GF-D8 (cell line): Measurements from ENCODE around the gene STX18.
"Not testable (repeated sequence)": the region's sequence is repeated elsewhere in the genome, so short reads cannot be mapped to it uniquely, and the experiment has no call there.

Experiments
- DNase-seq: peaks from one replicate; lab custom pipeline; 2025; lab: John Stamatoyannopoulos, UW

The STX18 gene

DNA sequence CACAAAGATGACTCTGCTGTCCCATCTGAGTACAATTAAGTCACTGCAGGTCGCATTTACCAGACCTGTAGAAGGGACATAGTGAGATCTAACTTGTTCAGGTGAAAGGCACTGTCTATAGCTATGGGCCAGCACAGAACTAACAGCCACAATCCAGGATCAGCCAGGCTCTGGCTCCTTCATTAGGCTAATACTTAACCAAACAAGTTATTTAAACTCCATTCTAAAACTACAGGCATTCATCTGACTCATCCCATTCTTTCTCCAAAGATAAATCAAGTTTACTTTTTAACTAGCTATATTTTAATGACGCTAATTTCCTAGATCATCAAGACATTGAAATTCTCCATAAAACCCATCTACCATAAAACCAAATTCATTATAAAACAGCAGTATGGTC lies 62.5 kb downstream of the STX18 start:
- DNase-seq, result no peak

DNA sequence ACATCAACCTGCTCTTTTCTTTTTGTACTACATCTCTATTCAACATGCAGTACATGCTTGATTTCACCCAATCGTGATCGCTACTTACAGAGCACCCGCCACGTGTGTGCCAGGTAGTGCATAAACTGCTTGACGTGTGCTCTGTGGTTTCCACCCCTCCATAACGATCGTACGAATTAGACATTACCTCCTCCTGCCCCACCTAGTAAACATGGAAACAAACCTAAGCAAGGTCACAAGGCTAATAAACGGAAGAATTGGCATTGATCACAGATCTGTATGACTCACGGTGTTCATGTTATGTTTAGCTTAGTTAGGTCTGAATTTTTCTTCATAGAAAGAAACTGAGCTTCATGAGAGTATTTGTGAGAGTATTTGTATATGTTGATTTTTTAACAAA lies 64.1 kb downstream of the STX18 start:
- DNase-seq, result no peak

DNA sequence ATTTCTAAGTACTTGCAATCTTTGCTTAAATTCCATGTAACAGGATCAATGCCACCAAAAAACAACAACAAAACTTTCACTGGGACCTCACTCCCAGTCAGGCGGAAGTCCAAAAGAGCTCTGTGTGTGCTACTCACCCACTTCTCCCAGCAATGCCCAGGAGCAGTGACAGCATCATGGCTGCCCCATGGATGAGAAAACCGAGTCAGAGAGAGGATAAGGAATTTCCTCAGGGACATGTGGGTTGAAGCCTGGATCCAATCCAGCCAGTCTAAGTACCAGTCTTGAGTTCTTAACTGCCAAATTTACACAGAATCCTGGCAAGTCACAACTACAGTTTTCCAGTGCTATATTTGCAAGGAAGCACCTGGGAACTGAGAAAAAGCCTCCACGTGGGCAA lies 64.5 kb downstream of the STX18 start:
- DNase-seq, result no peak

DNA sequence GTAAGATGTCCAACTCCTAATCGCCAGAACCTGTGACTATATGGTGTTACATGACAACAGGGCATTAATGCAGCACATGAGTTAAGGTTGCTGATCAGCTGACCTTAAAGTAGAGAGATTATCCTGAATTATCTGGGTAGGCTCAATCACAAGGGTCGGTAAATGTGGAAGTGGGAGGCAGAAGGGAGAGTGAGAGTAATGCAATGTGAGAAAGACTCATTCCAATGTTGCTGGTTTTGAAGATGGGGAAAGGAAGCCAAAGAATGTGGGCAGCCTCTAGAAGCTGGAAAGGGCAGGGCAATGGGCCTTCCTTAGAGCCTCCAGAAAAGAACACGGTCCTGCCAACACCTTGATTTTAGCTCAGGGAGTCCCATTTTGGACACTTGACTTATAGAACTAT lies 67.4 kb downstream of the STX18 start:
- no peak for DNase-seq

DNA sequence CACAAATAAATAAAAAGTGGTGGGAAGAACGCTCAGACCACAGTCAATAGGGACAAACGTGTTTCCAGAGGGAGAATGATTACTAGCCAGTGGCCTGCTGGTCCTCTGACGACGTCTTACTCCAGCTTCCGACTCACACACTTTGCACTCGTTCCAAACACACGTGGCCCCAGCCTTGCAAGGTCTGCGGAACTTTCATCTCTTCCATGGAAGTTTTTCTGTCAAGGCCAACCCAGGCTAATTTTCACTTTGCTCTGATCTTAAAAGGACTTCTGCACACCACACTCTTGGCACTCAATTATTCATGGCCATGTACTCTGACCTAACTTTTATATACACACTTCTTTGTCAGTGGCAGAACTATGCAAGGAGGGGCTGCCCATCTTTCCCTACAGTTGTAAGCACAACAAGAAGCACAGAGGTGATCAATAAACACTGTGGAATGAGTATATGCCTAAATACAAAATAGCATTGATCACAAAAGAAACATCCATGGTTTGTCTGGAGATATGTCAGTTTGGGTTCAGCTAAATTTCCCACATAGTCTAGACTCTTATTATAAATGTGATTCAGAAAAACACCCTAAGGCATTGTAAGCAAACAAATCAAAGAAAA lies 69.4 kb downstream of the STX18 start:
- no peak for DNase-seq

DNA sequence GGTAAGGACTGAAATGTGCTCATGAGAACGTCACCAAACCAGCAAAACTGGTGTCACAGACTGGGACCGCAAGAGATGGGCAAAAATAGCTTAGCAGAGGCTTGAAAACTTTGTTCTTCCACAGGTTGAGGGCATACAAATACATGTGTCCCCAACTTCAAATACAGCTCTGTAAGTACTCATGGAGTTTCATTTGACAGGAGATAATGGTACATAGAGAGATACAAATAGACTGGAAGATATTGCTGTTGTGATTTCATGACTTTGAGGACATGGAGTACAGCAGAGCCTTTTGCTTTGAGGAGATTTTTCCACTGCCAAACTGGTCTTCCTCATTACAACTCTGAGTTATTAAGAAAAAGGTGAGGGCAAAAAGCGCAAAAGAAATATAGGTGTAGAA lies 70.7 kb downstream of the STX18 start:
- DNase-seq, result no peak

DNA sequence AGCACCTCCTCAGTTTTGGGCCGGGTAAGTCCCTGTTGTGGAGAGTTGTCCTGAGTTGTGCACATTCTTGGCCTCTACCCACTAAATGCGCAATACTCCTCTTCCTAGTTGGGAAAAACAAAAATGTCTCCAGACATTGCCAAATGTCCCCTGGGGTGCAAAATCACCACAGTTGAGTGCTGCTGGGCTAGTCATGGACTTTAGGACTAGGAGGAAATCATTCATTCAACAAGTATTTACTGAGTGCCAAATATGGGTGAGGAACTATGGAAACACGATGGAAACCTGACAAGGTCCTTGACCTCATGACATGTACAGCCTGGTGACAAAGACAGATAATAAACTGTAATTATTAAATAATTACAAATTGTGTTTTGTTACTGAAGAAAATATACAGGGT lies 71.6 kb downstream of the STX18 start:
- DNase-seq, result no peak

DNA sequence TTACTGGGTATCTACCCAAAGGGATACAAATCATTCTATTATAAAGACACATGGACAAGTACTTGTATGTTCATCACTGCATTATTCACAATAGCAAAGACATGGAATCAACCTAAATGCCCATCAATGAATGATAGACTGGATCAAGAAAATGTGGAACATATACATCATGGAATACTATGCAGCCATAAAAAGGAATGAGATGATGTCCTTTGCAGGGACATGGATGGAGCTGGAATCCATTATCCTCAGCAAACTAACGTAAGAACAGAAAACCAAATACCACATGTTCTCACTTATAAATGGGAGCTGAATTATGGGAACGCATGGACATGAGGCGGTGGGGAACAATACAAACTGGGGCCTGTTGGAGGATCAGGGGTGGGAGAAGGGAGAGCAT lies 76.6 kb downstream of the STX18 start:
- not testable (repeated sequence) for DNase-seq

DNA sequence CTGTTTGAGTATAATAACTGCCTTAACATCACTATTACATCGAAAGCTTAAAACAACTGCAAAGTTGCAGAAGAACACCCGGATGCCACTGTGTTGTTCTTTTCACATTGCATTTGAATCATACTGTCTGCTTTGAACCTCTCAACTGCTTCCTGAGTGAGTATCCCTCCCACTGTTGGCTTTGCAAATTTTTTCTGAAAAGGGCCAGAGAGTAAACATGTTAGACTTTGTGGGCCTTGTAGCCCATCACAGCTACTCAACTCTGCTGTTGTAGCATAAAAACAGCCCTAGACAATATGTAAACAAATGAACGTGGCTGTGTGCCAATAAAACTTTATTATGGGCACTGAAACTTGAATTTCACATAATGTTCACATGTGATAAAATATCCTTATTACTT lies 78.9 kb downstream of the STX18 start:
- DNase-seq, result no peak

DNA sequence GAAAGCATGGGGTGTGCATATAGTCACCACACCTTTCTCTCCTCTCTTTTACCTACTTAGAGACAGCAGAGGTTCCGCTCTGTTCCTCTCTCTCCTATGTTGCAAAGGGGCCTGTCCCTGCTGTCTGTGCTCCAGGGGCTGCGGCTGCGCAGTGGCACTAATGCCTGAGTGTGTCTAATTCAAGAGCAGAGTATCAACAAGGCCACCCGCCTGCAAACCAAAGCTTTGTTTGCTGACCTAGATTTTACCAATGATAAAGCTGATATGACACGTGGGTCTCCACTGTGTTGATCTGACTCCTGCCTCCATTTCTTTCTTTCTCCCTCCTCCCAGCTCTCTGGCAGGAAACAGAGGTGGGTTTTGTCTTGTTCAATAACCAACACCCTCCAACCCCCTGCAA lies 80.0 kb downstream of the STX18 start:
- DNase-seq, result no peak

DNA sequence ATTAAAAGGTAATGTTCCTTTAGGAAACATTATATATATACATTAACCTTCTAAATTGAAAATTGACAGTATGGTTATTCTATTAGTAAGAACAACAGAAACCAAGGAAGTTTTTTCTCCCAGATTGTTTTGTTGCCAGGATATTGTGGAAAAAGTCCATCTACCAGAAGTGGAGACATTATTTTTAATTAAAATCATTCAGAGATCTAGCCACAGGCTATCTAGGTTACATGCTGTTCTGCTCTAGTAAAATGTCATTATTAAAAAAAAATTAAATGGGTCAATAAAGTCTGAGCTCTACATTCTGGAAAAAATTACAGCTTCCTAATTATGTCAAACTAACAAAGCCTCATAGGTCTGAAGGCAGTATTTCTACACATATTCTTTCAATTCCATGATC lies 80.7 kb downstream of the STX18 start:
- DNase-seq, result no peak

DNA sequence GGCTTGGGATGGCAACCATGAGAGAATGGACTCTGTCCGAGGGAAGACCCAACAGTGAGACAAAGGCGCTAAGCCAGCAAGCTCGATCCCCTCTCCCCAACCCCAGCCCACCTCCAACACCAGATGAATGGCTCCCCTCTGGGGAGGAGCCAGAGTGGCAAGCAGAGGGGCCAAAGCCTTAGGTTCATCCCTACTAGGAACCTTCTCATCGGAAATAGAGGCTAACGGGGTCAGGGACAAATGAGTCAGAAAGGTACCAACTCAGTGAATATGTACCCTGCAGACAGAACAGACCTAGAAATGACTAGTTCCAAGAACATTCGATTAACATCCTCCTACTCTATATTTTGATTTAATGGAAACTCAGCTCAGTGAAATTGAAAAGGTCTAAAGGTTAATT lies 81.1 kb downstream of the STX18 start:
- DNase-seq, result no peak

DNA sequence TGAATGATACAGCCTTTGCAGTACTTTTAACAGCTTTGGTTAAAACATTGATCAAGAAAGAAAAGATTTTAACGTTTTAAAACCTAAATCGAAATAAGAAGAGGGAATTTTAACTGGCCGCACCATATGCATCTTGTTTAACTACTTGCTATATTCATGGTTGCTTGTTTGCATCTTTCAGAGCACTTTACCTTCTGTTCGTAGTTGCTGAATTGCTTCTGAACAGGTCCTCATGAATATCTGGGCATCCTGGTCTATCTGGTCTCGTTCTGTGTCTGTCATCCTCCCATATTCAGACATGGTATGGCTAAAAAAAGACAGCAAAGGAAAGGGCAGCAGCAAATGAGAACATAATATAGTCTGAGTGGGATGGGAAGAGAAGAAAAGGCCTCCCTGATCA lies 82.7 kb downstream of the STX18 start:
- no peak for DNase-seq

DNA sequence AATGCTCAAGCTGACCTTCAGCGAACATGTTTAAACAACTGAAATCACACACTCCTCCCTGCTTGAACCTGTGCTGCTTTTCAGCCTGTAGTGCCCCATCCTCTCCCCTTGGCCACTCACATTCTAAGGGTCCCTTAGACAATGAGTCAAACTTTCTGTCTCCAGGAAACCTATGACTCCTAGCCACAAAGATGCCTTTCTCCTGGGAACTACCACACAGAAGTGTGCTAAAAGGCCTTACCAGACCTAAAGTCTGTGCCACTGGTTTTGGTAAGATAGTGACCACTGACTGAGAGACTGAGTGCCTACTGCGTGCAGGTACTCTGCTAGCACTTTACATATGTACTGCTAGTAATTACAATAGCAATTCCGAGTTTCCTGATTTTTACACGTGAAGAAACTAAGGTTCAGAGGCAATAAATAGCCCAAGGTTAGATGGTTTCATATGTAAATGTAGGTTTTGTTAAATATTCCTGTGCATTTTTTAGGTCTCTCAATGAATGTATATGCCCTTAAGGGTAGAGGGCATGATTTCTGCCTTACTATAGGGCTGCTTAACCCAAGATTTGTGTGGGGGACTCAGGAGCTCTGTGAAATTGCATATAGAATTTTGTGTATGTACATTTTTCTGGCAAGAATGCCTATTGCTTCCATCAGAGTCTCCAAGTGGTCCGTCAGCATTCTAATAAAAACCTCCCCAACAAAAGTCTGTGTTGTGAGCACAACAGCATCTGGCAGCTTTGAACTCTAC lies 83.9 kb downstream of the STX18 start:
- DNase-seq, result no peak

DNA sequence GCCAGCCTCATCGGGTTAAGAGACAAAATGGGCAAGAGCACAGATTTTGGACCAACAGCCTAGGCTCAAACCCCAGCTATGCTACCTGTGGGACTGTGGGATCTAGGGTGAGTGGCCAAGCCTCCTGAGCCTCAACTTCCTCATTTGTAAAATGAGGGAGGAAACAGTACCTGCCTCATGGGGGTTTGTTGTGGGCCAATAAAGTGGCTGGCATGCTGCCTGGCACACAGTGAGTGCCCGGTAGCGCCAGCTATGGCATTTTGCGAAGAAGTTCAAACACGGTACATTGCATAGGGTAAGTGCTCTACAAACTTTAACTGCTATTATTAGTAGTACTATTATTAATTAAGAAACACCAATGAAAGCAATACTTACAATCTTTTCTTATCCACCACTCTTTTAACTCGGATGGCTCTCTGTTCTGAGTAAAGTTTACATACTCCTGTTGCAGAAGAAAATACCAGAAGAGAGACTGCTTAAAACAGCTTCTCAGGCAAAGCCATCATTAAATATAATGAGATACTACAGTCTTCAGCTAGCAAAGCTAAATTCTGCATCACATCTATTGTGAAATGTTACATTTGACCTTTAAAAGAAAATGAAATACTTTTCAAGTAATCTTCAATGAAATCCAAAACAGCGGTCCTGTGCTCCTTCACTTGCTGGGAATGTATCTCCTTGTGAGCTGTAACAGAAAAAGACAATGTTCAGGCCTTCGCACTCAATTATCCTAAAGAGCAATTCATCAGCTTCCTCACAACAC lies 84.9 kb downstream of the STX18 start:
- DNase-seq, result no peak

DNA sequence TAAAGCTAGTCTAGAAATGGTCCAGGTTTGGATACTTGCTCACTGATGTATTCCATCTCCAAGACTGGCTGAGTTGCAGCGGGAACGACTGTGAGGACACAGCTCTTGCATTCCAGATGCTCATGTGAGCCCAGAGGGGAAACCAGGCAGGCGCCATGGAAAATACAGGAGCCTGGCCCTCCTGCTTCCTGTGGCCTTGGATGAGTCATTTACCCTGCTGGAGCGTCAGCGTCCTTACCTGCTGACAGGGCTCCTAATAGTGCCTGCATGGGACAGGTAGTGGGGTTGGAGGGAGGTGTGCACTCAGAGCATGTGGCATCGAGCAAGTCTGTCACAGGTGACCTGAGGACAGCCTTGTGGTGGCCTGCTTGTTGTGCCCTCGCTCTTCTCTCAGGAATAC lies 85.5 kb downstream of the STX18 start:
- no peak for DNase-seq

DNA sequence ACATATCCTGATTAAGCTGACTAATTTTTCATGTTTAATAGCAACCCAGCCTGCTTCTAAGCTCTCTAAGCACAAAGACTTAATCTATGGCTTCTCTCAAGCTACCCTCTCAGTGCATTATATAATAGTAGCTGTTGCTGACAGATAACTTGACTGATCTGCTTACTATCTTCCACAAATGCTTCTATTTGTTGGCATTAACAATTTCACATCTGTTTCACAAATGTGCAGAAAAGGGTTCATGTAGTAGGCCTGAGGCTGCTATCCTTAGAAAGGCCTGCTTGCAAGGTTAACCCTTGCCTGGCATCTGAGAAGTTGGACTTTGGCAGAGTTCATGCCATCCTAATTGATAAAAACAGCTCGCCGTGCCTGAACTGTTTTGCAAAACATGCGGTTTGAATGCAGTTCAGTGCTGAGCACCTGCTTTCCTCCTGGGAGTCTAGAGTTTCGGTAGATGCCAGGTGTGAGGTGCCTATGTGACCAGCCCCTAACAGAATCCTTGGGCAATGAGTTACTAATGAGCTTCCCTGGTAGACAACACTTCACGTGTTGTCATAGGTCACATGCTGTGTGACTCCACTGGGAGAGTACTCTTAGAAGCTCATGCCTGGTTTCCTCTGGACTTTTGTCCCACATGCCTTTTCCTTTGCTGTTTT lies 86.5 kb downstream of the STX18 start:
- DNase-seq, result no peak

DNA sequence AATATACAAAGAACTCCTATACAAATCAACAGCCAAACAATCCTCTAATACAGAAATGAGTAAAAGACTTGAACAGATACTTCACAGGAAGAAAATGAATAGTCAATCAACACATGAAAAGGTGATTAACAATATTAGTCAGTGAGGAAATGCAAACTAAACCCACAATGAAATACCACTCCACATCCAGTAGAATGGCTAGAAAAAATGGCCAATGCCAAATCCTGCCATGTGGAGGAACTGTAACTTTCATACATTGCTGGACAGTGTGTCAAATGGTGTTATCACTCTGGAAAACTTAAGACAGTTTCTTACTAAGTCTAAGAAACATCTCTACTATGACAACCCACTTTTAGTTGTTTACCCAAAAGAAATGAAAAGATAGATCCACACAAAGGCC lies 95.4 kb downstream of the STX18 start:
- no peak for DNase-seq

DNA sequence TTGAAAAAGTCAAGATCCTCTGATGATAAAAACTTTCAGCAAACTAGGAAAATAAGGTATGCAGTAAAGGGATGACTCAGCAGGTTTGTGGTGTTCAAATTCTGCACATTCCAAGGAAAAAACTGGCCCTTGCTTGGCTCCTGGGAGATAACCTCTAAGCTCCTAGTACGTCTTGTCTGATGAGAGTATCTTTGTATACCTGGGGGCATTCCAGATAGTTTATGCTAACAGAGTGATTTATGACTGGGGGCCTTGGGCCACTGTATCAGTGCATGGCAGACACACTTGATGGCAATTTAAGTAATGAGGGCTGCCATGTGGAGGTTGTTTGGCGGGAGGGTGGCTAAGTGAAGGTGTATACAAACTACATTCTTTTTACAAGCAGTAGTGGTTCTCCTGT lies 98.0 kb downstream of the STX18 start:
- DNase-seq, result no peak

DNA sequence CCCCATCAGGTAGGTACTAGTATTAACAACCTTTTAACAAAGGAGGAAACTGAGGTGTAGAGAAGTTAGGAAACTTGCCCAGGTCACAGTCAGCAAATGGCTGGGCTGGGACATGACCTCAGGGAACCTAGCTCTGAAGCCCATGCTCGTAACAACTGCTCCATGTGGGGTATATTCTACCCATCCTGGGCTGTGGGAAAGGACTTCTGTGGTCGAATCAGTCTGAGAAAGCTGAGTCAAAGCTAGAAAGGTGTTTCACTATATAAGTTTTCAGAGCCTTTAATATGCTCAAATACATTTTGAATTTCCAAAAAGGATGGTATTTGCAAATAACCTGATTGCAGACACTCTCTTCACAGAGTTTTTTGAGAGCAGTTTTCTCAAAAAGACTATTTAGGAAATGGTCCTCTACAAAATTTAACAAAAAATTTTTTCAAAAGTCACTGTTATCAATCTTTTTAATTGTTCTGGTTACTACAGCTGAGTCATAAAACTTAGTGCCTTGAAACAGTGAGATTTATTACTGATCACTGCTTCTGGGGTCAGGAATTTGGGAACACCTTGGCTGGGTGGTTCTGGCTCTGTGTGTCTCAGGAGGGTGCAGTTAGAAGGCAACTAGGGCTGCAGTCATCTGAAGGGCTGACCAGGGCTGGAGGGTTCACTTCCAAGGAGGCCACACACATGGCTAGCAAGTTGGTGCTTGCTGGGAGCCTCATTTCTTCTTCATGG lies 101.4 kb downstream of the STX18 start:
- no peak for DNase-seq

DNA sequence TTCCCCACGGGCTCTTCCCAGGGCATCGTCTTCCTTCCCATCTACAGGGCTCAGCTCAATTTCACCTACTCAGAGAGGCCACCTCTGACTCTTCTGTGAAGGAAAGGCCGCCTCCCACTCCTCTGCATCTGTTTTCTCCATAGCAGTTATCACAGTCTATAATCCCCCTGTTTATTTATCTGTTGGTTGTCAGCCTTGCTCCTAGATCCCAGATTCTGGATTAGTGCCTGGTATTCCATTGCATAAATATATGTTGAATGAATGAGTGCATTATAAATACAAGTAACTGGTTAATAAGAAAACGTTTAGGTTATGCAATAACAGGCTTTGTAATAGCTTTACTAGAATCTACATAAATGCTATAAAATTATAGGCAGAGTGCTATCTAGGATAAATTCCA lies 102.1 kb downstream of the STX18 start:
- no peak for DNase-seq

DNA sequence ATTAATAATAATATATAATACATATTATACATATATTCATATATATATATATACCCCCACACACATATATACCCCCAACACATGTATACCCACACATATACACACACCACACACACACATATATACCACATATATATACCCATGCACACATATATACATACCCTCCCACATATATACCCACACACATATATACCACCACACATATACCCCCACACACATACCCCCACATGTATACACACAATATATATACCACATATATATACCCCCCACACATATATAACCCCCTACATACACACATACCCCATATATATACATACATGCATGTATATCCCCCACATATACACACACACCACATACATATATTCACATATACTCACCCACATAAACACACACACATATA lies 103.0 kb downstream of the STX18 start:
- DNase-seq, result no peak
